BLaER1 treated with 17β-estradiol and CSF1 and Interleukin-3, amounts not matched to agents 10 nM and 100 nM (cell line): ENCODE results near the gene YY1AP1.
"Not testable (repeated sequence)": the region's sequence is repeated elsewhere in the genome, so short reads cannot be mapped to it uniquely, and the experiment has no call there.

Source experiments
- H3K27ac ChIP-seq, 11 experiments: shearing (Covaris generic); formaldehyde crosslinking; 2 replicates each; pipeline ENCODE4 v1.8.1; 2022
- H3K27me3 ChIP-seq, 11 experiments: shearing (Covaris generic); formaldehyde crosslinking; 2 replicates each; pipeline ENCODE4 v1.8.1; 2022
- H3K36me3 ChIP-seq, 11 experiments: shearing (Covaris generic); formaldehyde crosslinking; 2 replicates each; pipeline ENCODE4 v1.8.1; 2022
- H3K4me1 ChIP-seq, 10 experiments: shearing (Covaris generic); formaldehyde crosslinking; 2 replicates each; pipeline ENCODE4 v1.8.1; 2022
- H3K4me2 ChIP-seq, 11 experiments: shearing (Covaris generic); formaldehyde crosslinking; 2 replicates each; pipeline ENCODE4 v1.8.1; 2022
- H3K4me3 ChIP-seq, 10 experiments: shearing (Covaris generic); formaldehyde crosslinking; 2 replicates each; pipeline ENCODE4 v1.8.1; 2022
- H3K9ac ChIP-seq, 11 experiments: shearing (Covaris generic); formaldehyde crosslinking; 2 replicates each; pipeline ENCODE4 v1.8.1; 2022
- H3K9me3 ChIP-seq, 11 experiments: shearing (Covaris generic); formaldehyde crosslinking; replicated peaks in 1 of 11; 2 replicates each; pipeline ENCODE4 v1.8.1; 2022
- H4K20me1 ChIP-seq, 11 experiments: shearing (Covaris generic); formaldehyde crosslinking; 2 replicates each; pipeline ENCODE4 v1.8.1; 2022
- Cebpa-rat ChIP-seq, 11 experiments: shearing (Covaris generic); IDR thresholded peaks; 2 replicates each; pipeline ENCODE4 v1.8.1; 2022

The YY1AP1 gene

DNA sequence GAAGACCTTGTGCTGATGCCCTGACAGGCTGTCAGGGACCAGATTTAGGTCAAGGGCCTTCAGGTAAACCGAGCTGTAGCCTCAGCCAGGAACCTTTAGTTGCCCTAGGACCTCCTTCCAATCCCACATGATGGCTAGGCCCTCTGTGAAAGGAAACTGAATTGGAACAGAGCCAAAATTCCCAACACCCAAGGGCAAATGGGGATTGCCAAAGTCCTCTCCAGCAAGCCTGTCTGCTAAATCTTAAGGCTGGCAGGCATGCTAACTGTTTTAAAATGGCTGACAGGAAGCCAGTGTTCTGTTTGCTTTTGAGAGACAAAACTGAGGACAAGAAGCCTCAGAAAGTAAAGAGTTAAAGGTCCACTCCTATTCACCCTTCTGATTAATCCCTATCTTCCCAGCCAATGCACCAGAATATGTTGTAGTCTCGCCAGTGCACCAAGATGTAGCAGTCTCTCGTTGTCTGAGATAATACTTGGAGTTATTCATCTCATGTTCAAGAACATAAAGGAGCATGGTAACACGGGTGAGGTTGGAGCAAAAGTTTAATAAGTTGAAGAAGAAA is 43.5 kb downstream of the YY1AP1 start:
- peaks cover 45 to 55% (median 52%) of the 10 kb centered on the region in 11 experiments for H3K9me3 ChIP-seq
- TF ChIP-seq Cebpa-rat (IDR thresholded peaks at IDR 0.05) = no peak
- H3K27me3 ChIP-seq = no peaks in the 10 kb centered on the region
- H3K36me3 ChIP-seq = peaks cover 0 to 18% (median 0%) of the 10 kb centered on the region in 11 experiments; a peak in 3 of 22 replicates
- no peak overlapping the region for H3K9ac ChIP-seq
- no peaks in the 10 kb centered on the region for H4K20me1 ChIP-seq
- H3K27ac ChIP-seq = peak overlapping the region in 7 of 11 experiments; percentile 41 to 69 (median 60); a peak in 9 of 22 replicates
- H3K4me1 ChIP-seq = peaks cover 13 to 53% (median 34%) of the 10 kb centered on the region in 10 experiments
- peak overlapping the region in 5 of 11 experiments; percentile 54 to 82 (median 66); a peak in 7 of 22 replicates for H3K4me2 ChIP-seq
- no peak overlapping the region for H3K4me3 ChIP-seq

DNA sequence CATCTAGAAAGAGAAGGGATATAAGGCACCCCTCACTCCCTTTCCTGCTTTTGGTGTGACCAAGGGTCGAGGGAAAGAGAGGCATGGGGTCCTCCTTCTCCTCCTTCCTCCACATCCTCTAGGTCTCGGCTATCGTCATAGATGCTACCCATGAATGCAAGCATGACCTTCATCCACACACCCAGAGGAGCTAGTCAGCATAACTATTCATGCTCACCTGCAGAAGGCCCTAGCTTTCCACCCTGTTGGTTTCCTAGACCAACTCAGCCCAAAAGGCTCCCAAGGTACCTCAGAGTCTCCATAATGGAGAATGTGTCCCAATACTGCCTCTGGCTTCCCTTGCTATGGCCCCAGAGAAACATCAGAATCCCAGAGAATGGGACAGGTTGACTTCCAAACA is 45.3 kb downstream of the YY1AP1 start:
- Histone ChIP-seq H3K9me3 (peaks cover 45 to 67% (median 56%) of the 10 kb centered on the region in 11 experiments), H3K27ac (no peak overlapping the region), H3K4me1 (peaks cover 13 to 34% (median 21%) of the 10 kb centered on the region in 10 experiments), H3K36me3 (peaks cover 0 to 18% (median 0%) of the 10 kb centered on the region in 11 experiments; a peak in 3 of 22 replicates), H3K4me2 (no peak overlapping the region), H3K9ac (no peak overlapping the region), H3K27me3 (no peaks in the 10 kb centered on the region), H3K4me3 (0 out of 20 replicates have a peak overlapping the region, but pooled peaks of 1 of the 10 experiments have one; percentile 19), H4K20me1 (no peaks in the 10 kb centered on the region)
- no peak for TF ChIP-seq Cebpa-rat (IDR thresholded peaks at IDR 0.05)

DNA sequence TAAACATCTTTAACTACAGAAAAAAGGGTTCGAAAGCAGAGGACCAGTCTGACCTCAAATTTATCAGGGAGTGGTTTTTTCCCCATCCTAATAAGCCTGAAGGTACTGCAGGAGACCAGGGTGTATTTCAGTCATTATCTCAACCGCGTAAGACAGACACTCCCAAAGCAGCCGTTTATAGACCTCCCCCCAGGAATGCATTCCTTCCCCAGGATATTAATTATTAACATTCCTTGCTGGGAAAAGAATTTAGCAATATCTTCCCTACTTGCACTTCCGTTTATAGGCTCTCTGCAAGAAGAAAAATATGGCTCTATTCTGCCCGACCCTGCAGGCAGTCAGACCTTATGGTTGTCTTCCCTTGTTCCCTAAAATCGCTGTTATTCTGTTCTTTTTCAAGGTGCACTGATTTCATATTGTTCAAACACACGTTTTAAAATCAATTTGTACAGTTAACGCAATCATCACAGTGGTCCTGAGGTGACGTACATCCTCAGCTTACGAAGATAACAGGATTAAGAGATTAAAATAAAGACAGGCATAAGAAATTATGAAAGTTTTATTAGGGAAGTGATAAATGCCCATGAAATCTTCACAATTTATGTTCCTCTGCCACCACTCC is 45.9 kb downstream of the YY1AP1 start:
- not testable (repeated sequence) for H4K20me1 ChIP-seq, H3K27ac ChIP-seq, H3K27me3 ChIP-seq, H3K9ac ChIP-seq, H3K4me2 ChIP-seq
- Histone ChIP-seq H3K9me3 (peaks cover 45 to 73% (median 56%) of the 10 kb centered on the region in 11 experiments), H3K36me3 (peaks cover 0 to 18% (median 0%) of the 10 kb centered on the region in 11 experiments; a peak in 3 of 22 replicates), H3K4me1 (peaks cover 13 to 30% (median 18%) of the 10 kb centered on the region in 10 experiments), H3K4me3 (0 out of 20 replicates have a peak overlapping the region, but pooled peaks of 1 of the 10 experiments have one; percentile 19)

DNA sequence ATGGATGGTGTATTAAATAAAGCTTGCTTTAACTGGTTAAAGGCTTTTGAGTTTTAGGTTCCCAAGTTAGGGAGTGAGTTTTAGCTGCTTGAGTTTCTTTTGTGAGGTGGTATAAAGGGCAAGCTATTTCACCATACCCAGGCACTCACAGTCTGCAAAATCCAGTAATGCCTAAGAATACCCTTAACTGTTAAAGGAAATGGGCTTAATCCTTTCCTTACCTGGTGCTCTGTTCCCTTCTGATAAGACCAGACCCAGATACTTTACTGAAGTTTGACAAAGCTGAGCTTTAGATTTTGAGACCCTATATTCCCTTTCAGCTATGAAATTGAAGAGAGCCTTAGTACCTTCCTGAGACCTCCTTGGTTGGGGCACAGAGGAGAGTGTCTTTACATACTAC is 48.2 kb downstream of the YY1AP1 start:
- peaks cover 45 to 73% (median 56%) of the 10 kb centered on the region in 11 experiments for H3K9me3 ChIP-seq
- H3K27me3 ChIP-seq = no peaks in the 10 kb centered on the region
- peaks cover 0 to 18% (median 0%) of the 10 kb centered on the region in 11 experiments; a peak in 3 of 22 replicates for H3K36me3 ChIP-seq

DNA sequence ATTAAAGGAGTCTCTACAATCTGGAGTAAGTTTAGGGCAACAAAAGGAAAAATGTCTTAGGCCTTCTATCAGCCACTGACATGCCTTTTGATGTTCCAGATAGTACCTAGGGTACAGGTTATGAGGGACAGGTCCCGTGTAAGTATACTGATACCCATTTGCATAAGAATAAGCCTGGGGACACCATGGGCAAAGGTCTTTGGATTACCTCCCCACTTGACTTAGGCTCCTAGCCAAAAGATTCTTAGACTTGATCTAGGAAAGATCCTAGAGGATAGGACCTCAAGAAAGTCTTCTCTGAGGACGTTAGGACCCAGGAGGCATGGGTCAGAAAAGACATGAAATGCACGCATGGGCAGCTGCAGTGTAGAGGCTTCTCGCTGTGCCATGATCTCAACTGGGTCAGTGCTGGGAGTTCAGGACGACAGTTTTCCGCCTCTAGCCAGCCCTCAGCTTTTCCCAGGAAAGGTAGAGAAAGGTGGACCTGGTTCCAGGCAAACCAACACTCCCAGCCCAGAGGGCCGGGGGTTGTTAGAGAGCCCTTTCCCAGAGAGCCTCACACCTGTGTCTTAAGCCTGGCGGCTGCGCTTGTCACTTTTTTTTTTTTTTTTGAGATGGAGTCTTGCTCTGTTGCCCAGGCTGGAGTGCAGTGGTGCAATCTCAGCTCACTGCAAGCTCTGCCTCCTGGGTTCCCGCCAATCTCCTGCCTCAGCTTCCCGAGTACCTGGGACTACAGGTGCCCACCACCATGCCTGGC is 52.0 kb downstream of the YY1AP1 start:
- Histone ChIP-seq H3K27me3 (no peaks in the 10 kb centered on the region), H3K9ac (peak overlapping the region in 4 of 11 experiments; percentile 34 to 63 (median 60); a peak in 5 of 22 replicates), H3K4me2 (peak overlapping the region; percentile 56 to 78 (median 65)), H3K9me3 (peaks cover 15 to 37% (median 23%) of the 10 kb centered on the region in 11 experiments), H3K36me3 (peaks cover 0 to 3% (median 0%) of the 10 kb centered on the region in 11 experiments; a peak in 1 of 22 replicates), H3K4me3 (peak overlapping the region; percentile 35 to 65 (median 49); a peak in 17 of 20 replicates), H3K4me1 (peaks cover 0 to 21% (median 20%) of the 10 kb centered on the region in 10 experiments; a peak in 17 of 20 replicates), H4K20me1 (no peaks in the 10 kb centered on the region), H3K27ac (peak overlapping the region in 7 of 11 experiments; percentile 59 to 70 (median 68); a peak in 11 of 22 replicates)
- no peak for TF ChIP-seq Cebpa-rat (IDR thresholded peaks at IDR 0.05)

More for the DNA sequence above, 48.2 kb downstream of the YY1AP1 start:
- Histone ChIP-seq H3K9ac (no peak overlapping the region), H3K27ac (no peak overlapping the region), H3K4me2 (no peak overlapping the region), H3K4me1 (peaks cover under 1 to 27% (median 20%) of the 10 kb centered on the region in 10 experiments; a peak in 17 of 20 replicates), H4K20me1 (no peaks in the 10 kb centered on the region), H3K4me3 (no peak overlapping the region)
- TF ChIP-seq Cebpa-rat (IDR thresholded peaks at IDR 0.05) = no peak

DNA sequence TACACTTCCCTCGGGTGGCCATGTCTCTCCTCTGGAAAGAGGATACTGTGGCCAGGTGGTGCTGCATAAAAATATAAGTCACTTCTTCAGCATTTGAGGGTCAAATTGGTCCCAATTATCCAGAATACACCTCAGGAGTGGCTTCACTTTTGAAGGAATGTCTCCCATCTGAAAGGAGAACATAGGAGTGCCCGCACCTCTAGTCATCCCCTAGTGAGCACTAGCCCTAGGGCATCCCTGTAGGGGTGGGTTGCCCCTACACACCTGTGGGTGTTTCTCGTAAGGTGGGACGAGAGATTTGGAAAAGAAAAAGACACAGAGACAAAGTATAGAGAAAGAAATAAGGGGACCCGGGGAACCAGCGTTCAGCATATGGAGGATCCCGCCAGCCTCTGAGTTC is 62.1 kb downstream of the YY1AP1 start:
- H4K20me1 ChIP-seq, H3K9ac ChIP-seq, H3K4me2 ChIP-seq, H3K27me3 ChIP-seq, H3K4me3 ChIP-seq, H3K27ac ChIP-seq, H3K36me3 ChIP-seq, H3K4me1 ChIP-seq: not testable (repeated sequence)
- H3K9me3 ChIP-seq = peaks cover 10 to 29% (median 23%) of the 10 kb centered on the region in 11 experiments; a peak in 20 of 22 replicates

DNA sequence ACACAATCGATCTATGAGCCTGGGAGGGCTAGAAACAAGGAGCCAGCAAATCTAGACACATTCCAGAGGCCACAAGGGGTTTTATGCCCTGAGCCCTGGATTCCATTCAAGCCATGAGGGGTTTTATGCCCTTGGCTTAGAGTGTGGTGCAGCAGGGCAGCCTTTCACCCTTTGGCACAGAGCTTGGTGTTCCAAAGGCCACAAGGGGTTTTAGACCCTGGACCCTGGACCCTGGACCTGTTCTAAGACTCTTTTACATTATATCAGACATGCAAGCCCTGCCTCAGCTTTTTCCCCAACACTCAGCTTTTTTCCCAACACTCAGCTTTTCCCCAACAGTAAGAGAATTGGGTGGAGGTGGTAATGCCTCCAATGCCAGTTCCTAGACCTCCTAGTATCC is 65.2 kb downstream of the YY1AP1 start:
- no peaks in the 10 kb centered on the region for H3K27me3 ChIP-seq
- no peak overlapping the region for H3K4me2 ChIP-seq
- H3K4me3 ChIP-seq = no peak overlapping the region
- no peaks in the 10 kb centered on the region for H3K4me1 ChIP-seq
- no peaks in the 10 kb centered on the region for H4K20me1 ChIP-seq
- H3K9me3 ChIP-seq = peaks cover 10 to 29% (median 23%) of the 10 kb centered on the region in 11 experiments; a peak in 20 of 22 replicates
- H3K9ac ChIP-seq = no peak overlapping the region
- no peak overlapping the region for H3K27ac ChIP-seq
- no peak for TF ChIP-seq Cebpa-rat (IDR thresholded peaks at IDR 0.05)
- H3K36me3 ChIP-seq = no peaks in the 10 kb centered on the region

DNA sequence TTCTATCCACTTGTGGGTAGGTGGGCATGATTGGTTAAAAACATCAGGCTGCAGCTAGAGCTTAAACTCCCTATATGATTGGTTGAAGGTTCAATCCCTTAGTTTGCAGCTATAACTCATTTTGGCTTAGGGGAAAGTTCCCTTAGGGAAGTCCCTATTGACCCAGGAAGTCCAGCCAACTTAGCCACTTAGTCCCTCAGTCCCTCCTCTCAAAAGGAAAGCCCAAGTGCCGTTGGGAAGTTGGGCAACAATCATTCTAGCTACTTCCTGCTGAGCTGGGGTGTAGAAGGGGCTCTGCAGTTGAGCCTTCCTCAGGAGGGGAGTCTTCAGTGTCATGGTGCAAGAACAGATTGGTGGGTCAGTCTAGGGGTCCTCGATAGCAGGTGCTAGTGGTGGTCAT is 66.4 kb downstream of the YY1AP1 start:
- Histone ChIP-seq H3K9ac (no peak overlapping the region), H3K27ac (no peak overlapping the region), H3K36me3 (no peaks in the 10 kb centered on the region), H3K27me3 (no peaks in the 10 kb centered on the region), H3K9me3 (peaks cover 10 to 29% (median 23%) of the 10 kb centered on the region in 11 experiments; a peak in 20 of 22 replicates), H4K20me1 (no peaks in the 10 kb centered on the region), H3K4me3 (no peak overlapping the region), H3K4me1 (no peaks in the 10 kb centered on the region), H3K4me2 (no peak overlapping the region)
- TF ChIP-seq Cebpa-rat (IDR thresholded peaks at IDR 0.05) = no peak

DNA sequence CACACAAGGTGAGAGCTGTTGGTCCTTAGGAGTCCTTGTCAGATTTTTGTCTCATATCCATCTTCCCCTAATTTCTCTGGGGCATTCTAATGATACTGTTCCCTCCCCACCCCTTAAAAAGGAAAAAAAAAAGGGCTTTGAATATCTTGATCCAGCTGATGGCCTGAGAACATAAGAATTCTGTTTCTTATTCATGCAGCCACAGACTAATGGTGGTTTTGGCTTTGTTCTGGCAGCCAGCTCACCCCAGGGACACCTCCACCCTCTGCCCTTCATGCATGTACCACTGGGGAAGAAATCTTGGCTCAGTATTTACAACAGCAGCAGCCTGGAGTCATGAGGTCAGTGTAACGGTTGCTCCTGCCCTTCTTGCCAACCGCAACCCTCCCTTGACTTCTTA is 75.3 kb downstream of the YY1AP1 start:
- not testable (repeated sequence) for H3K27me3 ChIP-seq, H3K27ac ChIP-seq, H3K4me2 ChIP-seq, H3K4me1 ChIP-seq, H3K4me3 ChIP-seq, H3K9me3 ChIP-seq, H3K9ac ChIP-seq, H4K20me1 ChIP-seq
- H3K36me3 ChIP-seq = peaks cover 14 to 30% (median 21%) of the 10 kb centered on the region in 11 experiments

DNA sequence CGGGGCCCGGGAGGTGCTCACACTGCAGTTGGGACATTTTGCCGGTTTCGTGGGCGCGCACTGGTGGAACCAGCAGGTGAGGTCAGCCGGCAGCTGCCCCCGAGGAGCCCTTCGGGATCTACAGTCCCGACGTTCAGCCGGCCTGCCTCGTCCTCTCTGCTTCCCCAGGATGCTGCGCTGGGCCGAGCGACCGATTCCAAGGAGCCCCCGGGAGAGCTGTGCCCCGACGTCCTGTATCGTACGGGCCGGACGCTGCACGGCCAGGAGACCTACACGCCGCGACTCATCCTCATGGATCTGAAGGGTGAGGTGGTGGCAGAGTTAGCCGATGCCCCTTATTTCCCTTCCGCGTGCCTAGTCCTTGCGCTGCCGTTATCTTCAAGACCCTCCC is 78.3 kb downstream of the YY1AP1 start:
- not testable (repeated sequence) for H3K9me3 ChIP-seq, H4K20me1 ChIP-seq, H3K4me1 ChIP-seq, H3K27me3 ChIP-seq
- peak overlapping the region in 8 of 11 experiments; percentile 76 to 88 (median 84); a peak in 16 of 22 replicates for H3K9ac ChIP-seq
- peak overlapping the region in 8 of 11 experiments; percentile 78 to 88 (median 84); a peak in 10 of 22 replicates for H3K27ac ChIP-seq
- H3K4me2 ChIP-seq = 0 out of 22 replicates have a peak overlapping the region, but pooled peaks of 1 of the 11 experiments have one; percentile 44
- peaks cover 14 to 27% (median 21%) of the 10 kb centered on the region in 11 experiments for H3K36me3 ChIP-seq
- H3K4me3 ChIP-seq = peak overlapping the region; percentile 60 to 74 (median 64)
